Measurements from ENCODE around the gene AUTS2.

GRCh38 chr7:70450731-70451130 lies 852.5 kb downstream of the AUTS2 start:
- TF ChIP-seq, protein P1, sequence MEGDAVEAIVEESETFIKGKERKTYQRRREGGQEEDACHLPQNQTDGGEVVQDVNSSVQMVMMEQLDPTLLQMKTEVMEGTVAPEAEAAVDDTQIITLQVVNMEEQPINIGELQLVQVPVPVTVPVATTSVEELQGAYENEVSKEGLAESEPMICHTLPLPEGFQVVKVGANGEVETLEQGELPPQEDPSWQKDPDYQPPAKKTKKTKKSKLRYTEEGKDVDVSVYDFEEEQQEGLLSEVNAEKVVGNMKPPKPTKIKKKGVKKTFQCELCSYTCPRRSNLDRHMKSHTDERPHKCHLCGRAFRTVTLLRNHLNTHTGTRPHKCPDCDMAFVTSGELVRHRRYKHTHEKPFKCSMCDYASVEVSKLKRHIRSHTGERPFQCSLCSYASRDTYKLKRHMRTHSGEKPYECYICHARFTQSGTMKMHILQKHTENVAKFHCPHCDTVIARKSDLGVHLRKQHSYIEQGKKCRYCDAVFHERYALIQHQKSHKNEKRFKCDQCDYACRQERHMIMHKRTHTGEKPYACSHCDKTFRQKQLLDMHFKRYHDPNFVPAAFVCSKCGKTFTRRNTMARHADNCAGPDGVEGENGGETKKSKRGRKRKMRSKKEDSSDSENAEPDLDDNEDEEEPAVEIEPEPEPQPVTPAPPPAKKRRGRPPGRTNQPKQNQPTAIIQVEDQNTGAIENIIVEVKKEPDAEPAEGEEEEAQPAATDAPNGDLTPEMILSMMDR (IDR thresholded peaks at IDR 0.05; ENCODE audit: insufficient read depth, low read length) = no peak
- TF ChIP-seq GABPA (IDR thresholded peaks at IDR 0.05; ENCODE audit: low read depth) = no peak

Measured in HL-60 (cell line).